Mucosa of rectum (tissue), 2 donors: ENCODE measurements around the gene SPINT3.

Experiments used
- H3K27ac ChIP-seq, 2 donors: one replicate each; pipeline ENCODE4 v1.7.0; 2013; ENCODE audit warnings: inconsistent platforms in 2 of 2, low read depth in 2 of 2, low read length in 2 of 2
- H3K27me3 ChIP-seq, 2 donors: one replicate each; pipeline ENCODE4 v1.7.0; 2013; ENCODE audit warnings: low read length in 2 of 2; ENCODE audit not compliant: control insufficient read depth in 2 of 2, insufficient read depth in 2 of 2
- H3K36me3 ChIP-seq, 2 donors: one replicate each; pipeline ENCODE4 v1.7.0; 2013; ENCODE audit warnings: low read length in 2 of 2; ENCODE audit not compliant: control insufficient read depth in 2 of 2, insufficient read depth in 2 of 2
- H3K4me1 ChIP-seq, 2 donors: one replicate each; pipeline ENCODE4 v1.7.0; 2013; ENCODE audit warnings: low read length in 2 of 2, mild to moderate bottlenecking in 1 of 2; ENCODE audit not compliant: control insufficient read depth in 2 of 2, insufficient read depth in 2 of 2
- H3K4me3 ChIP-seq, 2 donors: one replicate each; pipeline ENCODE4 v1.7.0; 2013; ENCODE audit warnings: low read length in 2 of 2
- H3K9ac ChIP-seq, 2 donors: one replicate each; pipeline ENCODE4 v1.7.0; 2013; ENCODE audit warnings: low read length in 2 of 2, low read depth in 1 of 2, mild to moderate bottlenecking in 1 of 2
- H3K9me3 ChIP-seq, 2 donors: one replicate each; pipeline ENCODE4 v1.7.0; 2013; ENCODE audit warnings: low read length in 2 of 2; ENCODE audit not compliant: control insufficient read depth in 2 of 2
- donor health status: healthy.
- donor health status: Normal muscosa, but diverticular disease.

SPINT3 gene

DNA sequence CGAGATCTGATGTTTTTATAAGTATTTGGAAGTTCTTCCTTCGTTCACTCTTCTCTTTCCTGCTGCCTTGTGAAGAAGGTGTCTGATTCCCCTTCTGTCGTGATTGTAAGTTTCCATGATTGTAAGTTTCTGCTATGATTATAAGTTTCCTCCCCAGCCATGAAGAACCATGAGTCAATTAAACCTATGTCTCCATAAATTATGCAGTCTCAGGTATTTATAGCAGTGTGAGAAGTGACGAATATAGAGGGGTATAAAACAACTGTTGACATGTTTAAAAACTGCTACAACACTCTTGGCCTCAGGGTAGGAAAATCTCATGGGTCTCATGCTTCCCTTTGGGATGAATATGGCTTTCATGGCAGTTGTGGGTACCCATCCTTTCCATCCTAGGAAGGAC lies 51.7 kb downstream of the SPINT3 start:
- no peaks in the 10 kb centered on the region for H3K27me3 ChIP-seq
- peaks cover 11 to 29% of the 10 kb centered on the region in 2 donors for H3K4me1 ChIP-seq
- no peak overlapping the region for H3K9ac ChIP-seq
- H3K36me3 ChIP-seq, result no peaks in the 10 kb centered on the region
- no peak overlapping the region for H3K4me3 ChIP-seq
- H3K27ac ChIP-seq, result no peak overlapping the region
- H3K9me3 ChIP-seq, result no peaks in the 10 kb centered on the region

DNA sequence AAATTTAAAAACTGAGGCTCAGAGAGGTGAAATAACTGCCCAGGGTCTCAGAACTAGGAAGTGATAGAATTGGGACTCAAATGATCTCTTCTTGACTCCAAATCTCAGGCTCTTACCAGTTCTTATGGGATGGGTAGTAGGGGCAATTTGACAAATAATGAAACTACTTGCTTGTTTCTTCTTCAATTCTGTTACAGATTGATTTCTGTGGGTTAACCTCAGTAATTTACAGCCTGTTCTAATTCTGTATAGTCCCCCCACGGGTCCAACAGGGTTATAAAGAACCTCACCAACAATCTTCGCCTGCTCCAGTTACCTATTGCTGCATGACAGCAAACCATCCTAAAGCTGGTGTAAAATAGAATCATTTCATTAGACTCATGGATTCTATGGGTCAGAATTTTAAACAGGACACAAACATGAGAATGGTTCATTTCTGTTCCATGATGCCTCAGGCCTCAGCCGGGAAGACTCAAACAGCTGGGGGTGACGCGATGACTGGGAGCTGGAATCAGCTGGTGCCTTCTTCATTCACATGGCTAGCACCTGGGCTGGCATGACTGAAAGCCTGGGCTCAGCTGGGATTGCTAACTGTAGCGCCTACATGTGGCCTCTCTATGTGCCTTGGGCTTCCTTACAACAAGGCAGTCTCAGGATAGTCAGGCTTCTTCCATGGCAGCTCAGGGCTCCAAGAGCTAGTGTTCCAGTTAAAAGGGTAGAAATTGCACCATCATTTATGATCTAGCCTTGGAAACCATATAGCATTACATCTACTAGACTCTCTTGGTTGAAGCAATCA lies 52.5 kb downstream of the SPINT3 start:
- no peaks in the 10 kb centered on the region for H3K27me3 ChIP-seq
- no peaks in the 10 kb centered on the region for H3K9me3 ChIP-seq
- H3K4me3 ChIP-seq, result no peak overlapping the region
- peaks cover 10 to 21% of the 10 kb centered on the region in 2 donors for H3K4me1 ChIP-seq
- no peak overlapping the region for H3K27ac ChIP-seq
- no peak overlapping the region for H3K9ac ChIP-seq
- H3K36me3 ChIP-seq, result no peaks in the 10 kb centered on the region
